GM23338 (cell line): Measurements from ENCODE around the gene MAN1B1. TPM values are rescaled to one million over a fixed set of nuclear protein-coding genes. Genes with fewer than 3 reads are reported as not detected.

Source experiments
- ATAC-seq: fragments of 200-7000 bp; cut with Tn5 transposase; 3 replicates; pipeline ENCODE4 v1.9.1; 2020
- DNase-seq: peaks from one replicate; pipeline ENCODE4 v3.0.0-alpha.2; 2015; ENCODE audit warnings: low spot score
- H2AFZ ChIP-seq: fragments of 200-600 bp; sonication (generic); 2 replicates; pipeline ENCODE4 v1.8.0; 2016; ENCODE audit warnings: antibody characterized with exemption, mild to moderate bottlenecking, moderate library complexity
- H3F3A ChIP-seq: fragments of 200-600 bp; sonication (generic); replicated peaks from 2 replicates; pipeline ENCODE4 v1.8.0; 2017; ENCODE audit warnings: antibody characterized with exemption, mixed run types, low read depth
- H3K27ac ChIP-seq: fragments of 200-600 bp; sonication (generic); 2 replicates; pipeline ENCODE4 v1.6.1; 2016; ENCODE audit warnings: low read depth
- H3K27me3 ChIP-seq: fragments of 200-600 bp; sonication (generic); 2 replicates; pipeline ENCODE4 v1.8.0; 2016; ENCODE audit warnings: mild to moderate bottlenecking, mixed run types, moderate library complexity; ENCODE audit not compliant: insufficient read depth
- H3K36me3 ChIP-seq: fragments of 200-600 bp; sonication (generic); 2 replicates; pipeline ENCODE4 v1.8.0; 2016; ENCODE audit warnings: mild to moderate bottlenecking; ENCODE audit not compliant: insufficient read depth
- H3K4me1 ChIP-seq: fragments of 200-600 bp; sonication (generic); 2 replicates; pipeline ENCODE4 v1.8.0; 2016; ENCODE audit warnings: mild to moderate bottlenecking, moderate library complexity; ENCODE audit not compliant: insufficient read depth
- H3K4me2 ChIP-seq: fragments of 200-600 bp; sonication (generic); 2 replicates; pipeline ENCODE4 v1.7.1; 2017; ENCODE audit warnings: mixed run types
- H3K4me3 ChIP-seq: fragments of 200-600 bp; sonication (generic); 2 replicates; pipeline ENCODE4 v1.6.1; 2016; ENCODE audit warnings: mixed run types
- H3K79me2 ChIP-seq: fragments of 200-600 bp; sonication (generic); replicated peaks from 2 replicates; pipeline ENCODE4 v1.8.0; 2017; ENCODE audit warnings: mild to moderate bottlenecking; ENCODE audit not compliant: insufficient read depth
- H3K9me2 ChIP-seq: fragments of 200-600 bp; sonication (generic); 2 replicates; pipeline ENCODE4 v1.8.0; 2017; ENCODE audit not compliant: insufficient read depth
- H4K20me1 ChIP-seq: fragments of 200-600 bp; sonication (generic); replicated peaks from 2 replicates; pipeline ENCODE4 v1.8.0; 2017; ENCODE audit warnings: mild to moderate bottlenecking; ENCODE audit not compliant: insufficient read depth
- H3K27ac Mint-ChIP-seq: 2 replicates; pipeline ENCODE4 v1.8.0; 2020; ENCODE audit warnings: inconsistent platforms, mild to moderate bottlenecking, moderate library complexity, mixed read lengths
- H3K27me3 Mint-ChIP-seq: 3 replicates; pipeline ENCODE4 v1.8.0; 2022; ENCODE audit warnings: low read depth, mild to moderate bottlenecking, moderate library complexity, mixed read lengths, inconsistent platforms; ENCODE audit not compliant: insufficient read depth, poor library complexity
- H3K36me3 Mint-ChIP-seq: 3 replicates; pipeline ENCODE4 v1.8.0; 2021; ENCODE audit warnings: low read depth, mild to moderate bottlenecking, inconsistent platforms, moderate library complexity, mixed read lengths
- H3K4me1 Mint-ChIP-seq: 3 replicates; pipeline ENCODE4 v1.8.0; 2020; ENCODE audit warnings: mild to moderate bottlenecking, inconsistent platforms, mixed read lengths
- H3K4me3 Mint-ChIP-seq: 3 replicates; pipeline ENCODE4 v1.8.0; 2021; ENCODE audit warnings: moderate library complexity, mild to moderate bottlenecking, inconsistent platforms, mixed read lengths
- H3K9me3 Mint-ChIP-seq: 3 replicates; pipeline ENCODE4 v1.8.0; 2020; ENCODE audit warnings: moderate library complexity, mild to moderate bottlenecking, inconsistent platforms, mixed read lengths
- EZH2phosphoT487 ChIP-seq: fragments of 200-600 bp; sonication (generic); IDR thresholded peaks from one replicate; pipeline ENCODE4 v1.8.1; 2018; ENCODE audit warnings: antibody characterized with exemption; ENCODE audit not compliant: unreplicated experiment
- JUNB ChIP-seq: IDR thresholded peaks from one replicate; pipeline ENCODE4 v1.6.1; 2016; ENCODE audit warnings: antibody characterized with exemption; ENCODE audit not compliant: unreplicated experiment
- NANOG ChIP-seq: IDR thresholded peaks from 2 replicates; pipeline ENCODE4 v1.6.1; 2016; ENCODE audit warnings: antibody characterized with exemption, borderline replicate concordance
- POLR2AphosphoS5 ChIP-seq: IDR thresholded peaks from 2 replicates; pipeline ENCODE4 v1.6.1; 2016; ENCODE audit warnings: antibody characterized with exemption, low read depth
- STAT1 ChIP-seq: IDR thresholded peaks from one replicate; pipeline ENCODE4 v1.6.1; 2016; ENCODE audit warnings: antibody characterized with exemption; ENCODE audit not compliant: unreplicated experiment
- ZNF114 ChIP-seq: fragments of 250-450 bp; sonication (Bioruptor Pico); IDR thresholded peaks from 2 replicates; pipeline ENCODE4 v1.5.0; 2020; ENCODE audit warnings: mild to moderate bottlenecking, moderate library complexity
- ZNF331 ChIP-seq: fragments of 250-450 bp; sonication (Bioruptor Pico); IDR thresholded peaks from 2 replicates; pipeline ENCODE4 v1.5.0; 2020; ENCODE audit warnings: low read depth, mild to moderate bottlenecking, moderate library complexity
- ZNF462 ChIP-seq: fragments of 250-450 bp; sonication (Bioruptor Pico); IDR thresholded peaks from 2 replicates; pipeline ENCODE4 v1.5.0; 2020; ENCODE audit warnings: mild to moderate bottlenecking, moderate library complexity
- polyA plus RNA-seq: library from polyadenylated mRNA; unstranded; fragments of >200 nt; fragmentation: Nextera tagmentation; extraction: Ambion mirVana; gene quantifications from 2 replicates; pipeline ENCODE4 v1.2.1, GENCODE V29; 2016
- total RNA-seq: library from RNA; depleted of rRNA; stranded (reverse); fragments of >200 nt; shearing (Covaris generic); gene quantifications from 2 replicates; pipeline ENCODE4 v1.2.3, GENCODE V29; 2014
- TF ChIP-seq, protein P1 (sequence below): IDR thresholded peaks from one replicate; pipeline ENCODE4 v1.6.1; 2018; ENCODE audit warnings: antibody characterized with exemption; ENCODE audit not compliant: unreplicated experiment
- TF ChIP-seq, protein P2 (sequence below): IDR thresholded peaks from 2 replicates; pipeline ENCODE4 v1.6.1; 2016; ENCODE audit warnings: antibody characterized with exemption

The MAN1B1 gene
- total and polyA plus RNA-seq, 2 experiments from 2014 or later, result 15.7 to 39.9 TPM

DNA sequence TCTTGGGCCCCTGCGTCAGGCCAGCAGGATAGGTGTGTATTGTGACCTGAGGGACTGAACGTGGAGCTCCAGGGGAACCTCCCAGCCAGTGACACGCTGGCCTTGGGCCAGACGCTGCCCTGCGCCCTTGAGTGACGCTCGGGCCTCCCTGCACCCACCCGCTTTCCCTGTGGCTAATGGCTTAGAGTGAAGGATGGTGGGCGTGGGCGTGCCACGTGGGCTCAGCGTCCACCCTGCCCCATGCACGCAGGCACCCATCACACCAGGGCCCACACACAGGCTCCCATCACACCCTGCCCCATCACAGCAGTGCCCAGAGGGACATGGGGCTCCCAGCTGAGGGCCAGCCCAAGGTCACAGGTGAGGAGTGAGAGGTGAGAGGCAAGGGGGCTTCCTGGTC is 49.8 kb upstream of the MAN1B1 start (continued):
- TF ChIP-seq, protein P1, sequence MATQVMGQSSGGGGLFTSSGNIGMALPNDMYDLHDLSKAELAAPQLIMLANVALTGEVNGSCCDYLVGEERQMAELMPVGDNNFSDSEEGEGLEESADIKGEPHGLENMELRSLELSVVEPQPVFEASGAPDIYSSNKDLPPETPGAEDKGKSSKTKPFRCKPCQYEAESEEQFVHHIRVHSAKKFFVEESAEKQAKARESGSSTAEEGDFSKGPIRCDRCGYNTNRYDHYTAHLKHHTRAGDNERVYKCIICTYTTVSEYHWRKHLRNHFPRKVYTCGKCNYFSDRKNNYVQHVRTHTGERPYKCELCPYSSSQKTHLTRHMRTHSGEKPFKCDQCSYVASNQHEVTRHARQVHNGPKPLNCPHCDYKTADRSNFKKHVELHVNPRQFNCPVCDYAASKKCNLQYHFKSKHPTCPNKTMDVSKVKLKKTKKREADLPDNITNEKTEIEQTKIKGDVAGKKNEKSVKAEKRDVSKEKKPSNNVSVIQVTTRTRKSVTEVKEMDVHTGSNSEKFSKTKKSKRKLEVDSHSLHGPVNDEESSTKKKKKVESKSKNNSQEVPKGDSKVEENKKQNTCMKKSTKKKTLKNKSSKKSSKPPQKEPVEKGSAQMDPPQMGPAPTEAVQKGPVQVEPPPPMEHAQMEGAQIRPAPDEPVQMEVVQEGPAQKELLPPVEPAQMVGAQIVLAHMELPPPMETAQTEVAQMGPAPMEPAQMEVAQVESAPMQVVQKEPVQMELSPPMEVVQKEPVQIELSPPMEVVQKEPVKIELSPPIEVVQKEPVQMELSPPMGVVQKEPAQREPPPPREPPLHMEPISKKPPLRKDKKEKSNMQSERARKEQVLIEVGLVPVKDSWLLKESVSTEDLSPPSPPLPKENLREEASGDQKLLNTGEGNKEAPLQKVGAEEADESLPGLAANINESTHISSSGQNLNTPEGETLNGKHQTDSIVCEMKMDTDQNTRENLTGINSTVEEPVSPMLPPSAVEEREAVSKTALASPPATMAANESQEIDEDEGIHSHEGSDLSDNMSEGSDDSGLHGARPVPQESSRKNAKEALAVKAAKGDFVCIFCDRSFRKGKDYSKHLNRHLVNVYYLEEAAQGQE, result no peak
- TF ChIP-seq, protein P2, sequence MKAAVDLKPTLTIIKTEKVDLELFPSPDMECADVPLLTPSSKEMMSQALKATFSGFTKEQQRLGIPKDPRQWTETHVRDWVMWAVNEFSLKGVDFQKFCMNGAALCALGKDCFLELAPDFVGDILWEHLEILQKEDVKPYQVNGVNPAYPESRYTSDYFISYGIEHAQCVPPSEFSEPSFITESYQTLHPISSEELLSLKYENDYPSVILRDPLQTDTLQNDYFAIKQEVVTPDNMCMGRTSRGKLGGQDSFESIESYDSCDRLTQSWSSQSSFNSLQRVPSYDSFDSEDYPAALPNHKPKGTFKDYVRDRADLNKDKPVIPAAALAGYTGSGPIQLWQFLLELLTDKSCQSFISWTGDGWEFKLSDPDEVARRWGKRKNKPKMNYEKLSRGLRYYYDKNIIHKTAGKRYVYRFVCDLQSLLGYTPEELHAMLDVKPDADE, result no peak
- TF ChIP-seq STAT1 (no peak), ZNF331 (CRISPR knock-in tag) (no peak)

- H3K79me2 ChIP-seq, result no peaks in the 10 kb centered on the region
- no peak overlapping the region for H3K27ac ChIP-seq
- ATAC-seq (no peak), DNase-seq (no peak)
- no peaks in the 10 kb centered on the region for H4K20me1 ChIP-seq
- H3K4me3 Mint-ChIP-seq, result no peak overlapping the region
- H3K36me3 ChIP-seq, result no peaks in the 10 kb centered on the region
- H3K4me1 Mint-ChIP-seq, result no peaks in the 10 kb centered on the region
- H3K4me2 ChIP-seq, result no peak overlapping the region
- H3K9me3 Mint-ChIP-seq, result no peaks in the 10 kb centered on the region
- H3K27me3 ChIP-seq, result no peaks in the 10 kb centered on the region
- H3K9me2 ChIP-seq, result no peaks in the 10 kb centered on the region
- no peaks in the 10 kb centered on the region for H3F3A ChIP-seq
- TF ChIP-seq NANOG (no peak), JUNB (no peak), EZH2phosphoT487 (no peak), ZNF462 (CRISPR knock-in tag) (no peak), ZNF114 (CRISPR knock-in tag) (no peak), POLR2AphosphoS5 (no peak)
- TF ChIP-seq, protein P2, result no peak
- TF ChIP-seq, protein P1, result no peak
- no peak overlapping the region for H3K27ac Mint-ChIP-seq
- no peaks in the 10 kb centered on the region; the same call in 2 of the 3 replicates for H3K36me3 Mint-ChIP-seq
- H2AFZ ChIP-seq, result no peak overlapping the region
- H3K27me3 Mint-ChIP-seq, result peaks cover 8% of the 10 kb centered on the region
- H3K4me3 ChIP-seq, result no peak overlapping the region
- no peaks in the 10 kb centered on the region for H3K4me1 ChIP-seq
Measured at GRCh38 chr9:137037483-137037882, 49.3 kb upstream of the MAN1B1 start.
